Nephron progenitor cell (in vitro differentiated cells): ENCODE data around the gene IL1R2.
A peak's percentile ranks its signal among the peaks of the same experiment; 100 is the strongest.

Source experiments
- DNase-seq: peaks from one replicate; pipeline ENCODE4 v3.0.0; 2021
- H3K27ac Mint-ChIP-seq: 2 replicates; pipeline ENCODE4 v1.8.0; 2021; ENCODE audit warnings: mild to moderate bottlenecking, moderate library complexity, mixed read lengths
- H3K27me3 Mint-ChIP-seq: 2 replicates; pipeline ENCODE4 v1.8.0; 2021; ENCODE audit warnings: mild to moderate bottlenecking, low read depth, mixed read lengths; ENCODE audit not compliant: poor library complexity
- H3K36me3 Mint-ChIP-seq: 2 replicates; pipeline ENCODE4 v1.8.0; 2021; ENCODE audit warnings: low read depth, mixed read lengths
- H3K4me1 Mint-ChIP-seq: 2 replicates; pipeline ENCODE4 v1.8.0; 2021; ENCODE audit warnings: mixed read lengths
- H3K4me3 Mint-ChIP-seq: 2 replicates; pipeline ENCODE4 v1.8.0; 2021; ENCODE audit warnings: mild to moderate bottlenecking, moderate library complexity, mixed read lengths
- H3K9me3 Mint-ChIP-seq: 2 replicates; pipeline ENCODE4 v1.8.0; 2021; ENCODE audit warnings: mild to moderate bottlenecking, moderate library complexity, mixed read lengths
- CTCF ChIP-seq: fragments of 200-600 bp; sonication (generic); IDR thresholded peaks from 2 replicates; pipeline ENCODE4 v1.5.0; 2021; ENCODE audit warnings: antibody characterized with exemption

IL1R2 gene

GRCh38 chr2:101961338-101962191 is 30.2 kb upstream of the IL1R2 start:
- no peak for DNase-seq
- Mint-ChIP-seq H3K4me1 (peaks cover 42% of the 10 kb centered on the region), H3K27ac (no peak overlapping the region), H3K36me3 (no peaks in the 10 kb centered on the region), H3K9me3 (peaks cover 16% of the 10 kb centered on the region), H3K27me3 (no peaks in the 10 kb centered on the region), H3K4me3 (no peak overlapping the region)
- TF ChIP-seq CTCF: no peak

- H3K27ac Mint-ChIP-seq: no peak overlapping the region
- peaks cover 9% of the 10 kb centered on the region for H3K9me3 Mint-ChIP-seq
- DNase-seq: no peak
Measured at GRCh38 chr2:101962309-101962708, 29.5 kb upstream of the IL1R2 start.

GRCh38 chr2:101963198-101963597 is 28.6 kb upstream of the IL1R2 start:
- TF ChIP-seq CTCF: no peak
- H3K4me3 Mint-ChIP-seq: no peak overlapping the region
- no peaks in the 10 kb centered on the region for H3K27me3 Mint-ChIP-seq
- DNase-seq: no peak
- peaks cover 42% of the 10 kb centered on the region for H3K4me1 Mint-ChIP-seq
- peaks cover under 1% of the 10 kb centered on the region for H3K9me3 Mint-ChIP-seq
- no peaks in the 10 kb centered on the region for H3K36me3 Mint-ChIP-seq
- H3K27ac Mint-ChIP-seq: peak overlapping the region; percentile 77

More at GRCh38 chr2:101962309-101962708, 29.5 kb upstream of the IL1R2 start:
- Mint-ChIP-seq H3K4me1 (peaks cover 42% of the 10 kb centered on the region), H3K36me3 (no peaks in the 10 kb centered on the region), H3K27me3 (no peaks in the 10 kb centered on the region), H3K4me3 (no peak overlapping the region)
- no peak for TF ChIP-seq CTCF

- Mint-ChIP-seq H3K9me3 (peaks cover 7% of the 10 kb centered on the region), H3K4me1 (peaks cover 22% of the 10 kb centered on the region), H3K36me3 (no peaks in the 10 kb centered on the region), H3K27ac (no peak overlapping the region), H3K4me3 (no peak overlapping the region), H3K27me3 (no peaks in the 10 kb centered on the region)
- no peak for DNase-seq
- no peak for TF ChIP-seq CTCF
Measured at GRCh38 chr2:101967826-101968513, 23.8 kb upstream of the IL1R2 start.

GRCh38 chr2:101969723-101970122 is 22.0 kb upstream of the IL1R2 start:
- peaks cover 7% of the 10 kb centered on the region for H3K9me3 Mint-ChIP-seq
- DNase-seq: no peak
- no peak for TF ChIP-seq CTCF
- peaks cover 13% of the 10 kb centered on the region for H3K4me1 Mint-ChIP-seq
- H3K36me3 Mint-ChIP-seq: no peaks in the 10 kb centered on the region
- H3K4me3 Mint-ChIP-seq: no peak overlapping the region
- peaks cover 3% of the 10 kb centered on the region for H3K27me3 Mint-ChIP-seq
- no peak overlapping the region for H3K27ac Mint-ChIP-seq
